Activated T-helper 2 cell treated with anti-CD3 and anti-CD28 coated beads, Interferon-gamma antibody, Interleukin-2, Interleukin-4, amounts not matched to agents 10 μg/mL and 5 μg/mL and 100 μg/mL, durations not matched to agents 14 hours and 24 hours and 36 hours (primary cell): ENCODE results near the gene GHRH. TPM values are rescaled to one million over a fixed set of nuclear protein-coding genes. Genes with fewer than 3 reads are reported as not detected.

ENCODE experiments used
- DNase-seq: peaks from one replicate; pipeline ENCODE4 v3.0.0; 2021; ENCODE audit warnings: low spot score
- H3K27ac Mint-ChIP-seq: one replicate; pipeline ENCODE4 v1.8.0; 2021; ENCODE audit warnings: mixed read lengths
- H3K27me3 Mint-ChIP-seq: one replicate; pipeline ENCODE4 v1.8.0; 2021; ENCODE audit warnings: low read depth, mixed read lengths
- H3K36me3 Mint-ChIP-seq: one replicate; pipeline ENCODE4 v1.8.0; 2021; ENCODE audit warnings: low read depth, mixed read lengths
- H3K4me1 Mint-ChIP-seq: one replicate; pipeline ENCODE4 v1.8.0; 2021; ENCODE audit warnings: low read depth, mixed read lengths
- H3K4me3 Mint-ChIP-seq: one replicate; pipeline ENCODE4 v1.8.0; 2021; ENCODE audit warnings: low read depth, mild to moderate bottlenecking, moderate library complexity, mixed read lengths
- H3K9me3 Mint-ChIP-seq: one replicate; pipeline ENCODE4 v1.8.0; 2021; ENCODE audit warnings: mixed read lengths
- intact Hi-C: fragments of 100-400 bp; cut with micrococcal nuclease; formaldehyde crosslinking; loops from one replicate; pipeline ENCODE4 v1.15.1; 2023
- total RNA-seq: library from RNA; stranded (reverse); gene quantifications from 2 replicates; pipeline ENCODE4 v1.2.3, GENCODE V29; 2022

Gene GHRH
- total RNA-seq, 1 donor from 2014 or later: not detected

DNA sequence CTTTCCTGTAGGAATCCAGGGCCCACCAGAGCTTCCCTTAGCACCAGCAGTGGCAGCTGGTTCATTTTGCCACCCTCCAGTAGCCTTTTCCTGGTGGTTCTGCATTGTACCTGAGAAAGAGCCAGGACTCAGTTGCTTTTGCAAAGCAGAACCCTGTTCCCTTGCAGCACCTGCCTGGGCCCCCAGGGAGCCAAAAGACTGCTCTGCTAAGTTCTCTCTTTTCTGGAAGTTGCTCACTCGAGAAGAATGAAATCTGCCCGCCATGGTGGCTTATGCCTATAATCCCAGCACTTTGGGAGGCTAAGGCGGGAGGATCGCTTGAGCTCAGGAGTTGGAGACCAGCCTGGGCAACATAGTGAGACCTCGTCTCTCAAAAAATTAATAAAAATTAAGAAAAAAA, 24.0 kb downstream of the GHRH start:
- Mint-ChIP-seq H3K9me3 (no peaks in the 10 kb centered on the region), H3K4me1 (no peaks in the 10 kb centered on the region), H3K27ac (no peak overlapping the region), H3K36me3 (peaks cover 85% of the 10 kb centered on the region), H3K4me3 (no peak overlapping the region), H3K27me3 (no peaks in the 10 kb centered on the region)
- no peak for DNase-seq
- intact Hi-C loops: no loop called here

DNA sequence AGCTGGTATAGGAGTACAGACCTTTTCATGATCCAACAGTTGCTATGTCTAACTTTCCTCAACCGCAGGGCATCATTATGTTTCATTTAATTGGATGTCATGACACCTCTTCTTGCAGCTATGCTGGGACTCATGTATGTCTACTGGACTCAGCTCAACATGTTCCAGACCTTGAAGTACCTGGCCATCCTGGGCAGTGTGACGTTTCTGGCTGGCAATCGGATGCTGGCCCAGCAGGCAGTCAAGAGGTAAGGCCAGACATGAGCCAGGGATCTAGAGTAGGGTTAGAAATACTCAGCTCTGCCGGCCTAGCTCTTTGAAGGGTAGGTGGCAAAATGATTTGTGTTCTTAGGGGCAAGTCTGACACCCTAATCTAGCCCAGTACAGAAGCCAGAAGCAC, 25.2 kb downstream of the GHRH start:
- no peak overlapping the region for H3K27ac Mint-ChIP-seq
- intact Hi-C loops: no loop called here
- DNase-seq: no peak
- H3K36me3 Mint-ChIP-seq: peaks cover 85% of the 10 kb centered on the region
- no peaks in the 10 kb centered on the region for H3K4me1 Mint-ChIP-seq
- no peaks in the 10 kb centered on the region for H3K9me3 Mint-ChIP-seq
- H3K4me3 Mint-ChIP-seq: no peak overlapping the region
- no peaks in the 10 kb centered on the region for H3K27me3 Mint-ChIP-seq

DNA sequence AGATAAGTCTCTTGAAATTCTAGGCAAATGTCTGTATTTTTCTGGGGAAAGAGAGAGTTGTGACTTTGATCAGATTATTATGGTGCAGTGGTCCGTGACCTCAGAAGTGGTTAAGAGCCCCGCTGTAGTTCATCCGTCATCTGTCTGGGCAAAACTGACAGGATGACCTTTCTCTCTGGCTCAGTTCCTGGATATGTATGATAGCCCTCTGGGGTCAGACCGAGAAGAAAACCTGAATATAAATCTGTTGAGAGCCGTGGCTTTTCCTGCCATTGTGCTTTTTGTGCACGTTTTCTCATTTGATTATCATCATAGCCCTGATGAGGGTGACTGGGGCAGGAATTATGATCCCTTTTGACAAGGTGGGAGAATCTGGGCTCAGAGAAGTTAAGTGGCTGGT, 26.5 kb downstream of the GHRH start:
- intact Hi-C loops: no loop called here
- no peak overlapping the region for H3K4me3 Mint-ChIP-seq
- H3K4me1 Mint-ChIP-seq: no peaks in the 10 kb centered on the region
- H3K27ac Mint-ChIP-seq: no peak overlapping the region
- no peaks in the 10 kb centered on the region for H3K9me3 Mint-ChIP-seq
- H3K27me3 Mint-ChIP-seq: no peaks in the 10 kb centered on the region
- H3K36me3 Mint-ChIP-seq: peaks cover 86% of the 10 kb centered on the region
- no peak for DNase-seq

DNA sequence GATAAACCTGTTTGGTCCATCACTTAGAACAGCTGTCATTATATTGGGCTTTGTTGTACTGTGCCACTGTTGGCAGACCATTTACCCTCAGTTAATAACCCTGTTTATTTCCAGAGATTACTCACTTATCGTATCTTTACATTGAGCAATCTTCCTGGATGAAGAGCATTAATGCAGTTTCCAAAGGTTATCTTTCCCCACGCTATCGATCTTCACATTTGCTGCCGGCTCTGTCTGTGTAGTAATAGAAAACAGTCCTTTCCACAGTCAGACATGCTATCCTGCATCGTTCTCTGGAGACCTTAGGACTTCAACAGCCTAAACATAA, 27.4 kb downstream of the GHRH start:
- peaks cover 86% of the 10 kb centered on the region for H3K36me3 Mint-ChIP-seq
- no peak overlapping the region for H3K27ac Mint-ChIP-seq
- no peak overlapping the region for H3K4me3 Mint-ChIP-seq
- H3K27me3 Mint-ChIP-seq: no peaks in the 10 kb centered on the region
- H3K9me3 Mint-ChIP-seq: no peaks in the 10 kb centered on the region
- no peak for DNase-seq
- H3K4me1 Mint-ChIP-seq: peaks cover under 1% of the 10 kb centered on the region
- intact Hi-C loops: no loop called here

DNA sequence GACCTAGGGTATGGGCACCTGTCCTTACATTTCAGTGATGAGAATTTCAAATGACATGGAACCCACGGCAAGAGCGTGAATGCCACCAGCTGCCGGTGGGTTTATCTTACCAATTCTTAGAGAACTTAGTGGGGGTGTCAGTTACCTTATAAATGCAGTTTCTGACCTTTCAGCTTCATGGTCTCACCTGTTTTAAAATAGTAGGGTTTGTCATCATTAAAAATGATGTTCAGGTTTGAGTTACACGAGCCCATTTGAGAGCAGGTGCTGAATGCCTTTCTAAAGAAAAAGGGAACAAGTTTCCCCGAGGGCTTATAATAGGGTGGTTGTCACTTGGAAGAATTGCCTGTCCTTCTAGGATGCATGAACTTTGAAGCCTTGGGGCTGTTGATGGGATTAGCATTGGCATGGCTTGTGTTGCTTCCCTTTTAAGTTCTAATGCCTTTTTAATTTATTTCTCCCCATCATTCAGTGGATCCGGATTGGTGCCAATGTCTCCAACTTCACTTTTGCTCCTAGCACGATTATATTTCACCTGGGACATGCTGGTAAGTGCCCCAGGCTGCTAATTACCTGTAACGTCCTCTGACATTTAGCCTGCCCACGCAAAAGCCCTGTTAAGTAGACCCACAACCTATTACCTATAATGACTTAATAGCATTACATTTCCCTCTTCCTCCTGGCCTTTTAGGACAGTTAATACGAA, 27.9 kb downstream of the GHRH start:
- intact Hi-C loops: no loop called here

DNA sequence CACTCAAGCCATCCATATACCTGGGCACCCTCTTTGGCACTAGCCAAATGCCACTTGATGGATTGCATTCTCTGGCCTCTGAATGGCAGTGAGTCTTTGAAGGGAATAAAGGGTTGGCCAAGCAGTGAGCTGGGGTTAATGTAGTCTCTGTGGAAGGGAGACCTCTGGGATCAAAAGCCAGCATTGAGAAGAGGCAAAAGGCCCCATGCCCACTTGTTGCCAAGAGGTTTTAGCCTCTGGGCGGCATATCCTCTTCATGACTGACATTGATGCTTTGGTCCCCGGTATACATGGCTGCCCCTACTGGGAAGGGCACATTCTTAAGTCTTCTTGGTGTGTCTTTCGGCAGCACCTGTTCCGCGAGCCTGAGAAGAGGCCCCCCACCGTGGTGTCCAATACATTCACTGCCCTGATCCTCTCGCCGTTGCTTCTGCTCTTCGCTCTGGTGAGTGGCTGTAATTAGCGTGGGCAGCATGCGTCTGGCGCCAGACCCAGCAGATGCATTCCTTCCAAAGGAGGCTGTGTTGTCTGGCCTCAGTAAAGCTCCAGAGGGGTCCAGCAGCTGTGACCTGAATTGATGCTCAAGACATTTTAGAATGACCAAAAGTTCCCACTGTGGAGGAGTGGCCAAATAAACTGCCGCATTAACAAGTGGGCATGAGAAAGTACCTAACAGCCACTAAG, 29.5 kb downstream of the GHRH start:
- intact Hi-C loops: no loop called here
- H3K4me1 Mint-ChIP-seq: peaks cover 3% of the 10 kb centered on the region
- peaks cover 92% of the 10 kb centered on the region for H3K36me3 Mint-ChIP-seq
- no peak for DNase-seq
- H3K9me3 Mint-ChIP-seq: no peaks in the 10 kb centered on the region
- no peak overlapping the region for H3K4me3 Mint-ChIP-seq
- no peaks in the 10 kb centered on the region for H3K27me3 Mint-ChIP-seq
- no peak overlapping the region for H3K27ac Mint-ChIP-seq

More for the DNA sequence above, 27.9 kb downstream of the GHRH start:
- Mint-ChIP-seq H3K4me3 (no peak overlapping the region), H3K36me3 (peaks cover 86% of the 10 kb centered on the region), H3K4me1 (peaks cover 3% of the 10 kb centered on the region), H3K9me3 (no peaks in the 10 kb centered on the region), H3K27ac (no peak overlapping the region), H3K27me3 (no peaks in the 10 kb centered on the region)
- DNase-seq: no peak

DNA sequence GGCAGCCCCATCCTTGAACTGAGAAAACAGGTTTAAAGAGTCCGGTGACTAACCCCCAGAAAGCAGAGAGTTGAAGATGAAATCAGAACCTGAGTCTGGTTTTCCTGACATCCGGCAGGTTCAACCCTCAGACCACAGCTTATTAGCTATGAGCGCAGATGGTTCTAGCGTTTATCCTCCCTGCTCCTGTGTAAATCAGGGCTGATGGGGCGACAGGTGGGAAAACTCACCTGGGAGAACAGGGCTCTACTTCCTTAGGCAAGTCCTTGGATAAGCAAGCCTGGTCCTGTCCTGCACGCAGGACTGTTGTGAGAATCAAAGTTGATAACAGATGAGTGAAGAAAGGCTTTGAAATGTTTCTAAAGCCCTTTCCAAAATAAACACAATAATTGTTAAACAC, 31.4 kb downstream of the GHRH start:
- Mint-ChIP-seq H3K27ac (no peak overlapping the region), H3K9me3 (no peaks in the 10 kb centered on the region), H3K4me1 (peaks cover 3% of the 10 kb centered on the region), H3K4me3 (no peak overlapping the region), H3K27me3 (no peaks in the 10 kb centered on the region), H3K36me3 (peaks cover 93% of the 10 kb centered on the region)
- DNase-seq: no peak
- intact Hi-C loops: no loop called here

DNA sequence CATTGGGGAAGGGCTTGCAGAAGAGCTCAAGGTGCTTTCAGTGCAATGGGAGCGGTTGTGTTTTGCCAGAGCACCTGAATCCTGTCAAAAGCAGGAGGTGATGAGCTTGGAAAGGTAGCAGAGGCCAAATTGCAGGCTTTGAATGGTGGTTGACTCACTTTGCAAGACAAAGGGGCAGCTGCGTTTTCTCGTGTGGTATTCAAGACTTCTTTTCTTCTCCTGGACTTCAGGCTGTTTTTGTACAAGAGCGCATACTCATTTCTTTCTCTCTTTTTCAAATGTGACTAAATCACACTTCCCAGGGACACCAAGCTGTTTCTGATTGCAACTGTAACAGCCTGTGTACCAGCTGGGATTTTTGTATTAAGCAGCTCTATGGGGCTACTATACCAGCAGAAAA, 32.3 kb downstream of the GHRH start:
- no peaks in the 10 kb centered on the region for H3K27me3 Mint-ChIP-seq
- no peaks in the 10 kb centered on the region for H3K9me3 Mint-ChIP-seq
- peaks cover 3% of the 10 kb centered on the region for H3K4me1 Mint-ChIP-seq
- H3K36me3 Mint-ChIP-seq: peaks cover 93% of the 10 kb centered on the region
- H3K4me3 Mint-ChIP-seq: no peak overlapping the region
- intact Hi-C loops: no loop called here
- H3K27ac Mint-ChIP-seq: no peak overlapping the region
- no peak for DNase-seq

DNA sequence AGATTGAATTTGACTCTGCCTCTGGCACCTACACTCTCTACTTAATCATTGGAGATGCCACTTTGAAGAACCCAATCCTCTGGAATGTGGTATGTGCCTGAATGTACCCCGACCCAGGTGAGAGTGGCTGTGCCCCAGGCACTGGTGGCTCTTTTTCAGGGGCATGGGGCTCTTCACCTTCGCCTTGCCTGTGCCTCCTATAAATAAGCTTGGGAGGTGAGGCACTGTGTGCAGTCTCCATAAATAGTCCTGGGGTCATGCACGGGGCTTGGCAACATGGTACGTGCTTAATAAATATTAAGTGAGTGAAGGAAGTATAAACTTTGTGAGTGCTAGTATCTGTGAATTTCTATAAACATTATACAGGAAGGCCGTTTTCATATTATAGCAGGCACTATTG, 33.0 kb downstream of the GHRH start:
- intact Hi-C loops: no loop called here
- Mint-ChIP-seq H3K9me3 (no peaks in the 10 kb centered on the region), H3K27me3 (no peaks in the 10 kb centered on the region), H3K36me3 (peaks cover 93% of the 10 kb centered on the region), H3K4me1 (peaks cover 3% of the 10 kb centered on the region), H3K27ac (no peak overlapping the region), H3K4me3 (no peak overlapping the region)
- DNase-seq: no peak

DNA sequence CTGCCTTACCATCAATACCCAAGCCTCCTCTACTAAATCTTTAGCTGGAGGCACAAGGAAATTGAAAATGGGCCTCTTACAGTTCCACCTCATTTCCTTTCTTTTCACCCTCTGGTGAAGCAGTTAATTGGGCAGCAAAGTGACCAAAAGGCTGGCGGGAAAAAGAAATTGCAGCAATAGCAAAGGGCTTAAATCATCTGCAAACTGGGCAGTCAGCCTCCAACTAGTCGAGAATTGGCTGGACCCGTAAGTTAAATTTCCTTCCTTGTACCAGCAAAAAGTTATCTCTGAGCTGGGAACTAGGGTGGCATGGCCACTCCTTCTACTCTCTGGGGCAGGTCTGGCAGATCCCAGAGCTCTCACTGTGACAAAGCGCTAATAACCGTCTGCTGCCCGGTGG, 33.5 kb downstream of the GHRH start:
- Mint-ChIP-seq H3K9me3 (no peaks in the 10 kb centered on the region), H3K27me3 (no peaks in the 10 kb centered on the region), H3K4me3 (no peak overlapping the region), H3K4me1 (peaks cover 3% of the 10 kb centered on the region), H3K27ac (no peak overlapping the region), H3K36me3 (peaks cover 95% of the 10 kb centered on the region)
- DNase-seq: no peak
- intact Hi-C loops: no loop called here

DNA sequence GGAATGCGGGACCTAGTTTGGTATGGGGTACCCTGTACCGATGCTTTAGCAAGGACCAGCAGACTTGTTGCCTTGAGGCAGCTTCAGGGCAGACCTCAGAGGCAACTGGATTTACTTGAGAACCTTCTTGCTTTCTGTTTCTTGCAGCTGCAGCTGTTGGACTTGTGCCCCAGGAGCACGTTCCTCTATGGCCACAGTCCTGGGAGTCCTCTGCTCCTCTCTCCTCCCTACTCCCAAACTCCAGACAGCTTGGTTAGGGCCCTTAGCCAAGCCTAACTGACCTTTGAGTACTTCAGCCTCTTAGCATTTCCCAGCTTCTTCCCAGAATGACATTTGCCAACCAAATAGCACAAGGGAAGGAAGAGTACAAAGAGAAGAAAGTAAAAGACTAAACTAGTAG, 34.7 kb downstream of the GHRH start:
- intact Hi-C loops: no loop called here
- H3K36me3 Mint-ChIP-seq: peaks cover 94% of the 10 kb centered on the region
- H3K27me3 Mint-ChIP-seq: no peaks in the 10 kb centered on the region
- peaks cover 3% of the 10 kb centered on the region for H3K4me1 Mint-ChIP-seq
- DNase-seq: no peak
- no peak overlapping the region for H3K4me3 Mint-ChIP-seq
- H3K27ac Mint-ChIP-seq: no peak overlapping the region
- H3K9me3 Mint-ChIP-seq: no peaks in the 10 kb centered on the region

DNA sequence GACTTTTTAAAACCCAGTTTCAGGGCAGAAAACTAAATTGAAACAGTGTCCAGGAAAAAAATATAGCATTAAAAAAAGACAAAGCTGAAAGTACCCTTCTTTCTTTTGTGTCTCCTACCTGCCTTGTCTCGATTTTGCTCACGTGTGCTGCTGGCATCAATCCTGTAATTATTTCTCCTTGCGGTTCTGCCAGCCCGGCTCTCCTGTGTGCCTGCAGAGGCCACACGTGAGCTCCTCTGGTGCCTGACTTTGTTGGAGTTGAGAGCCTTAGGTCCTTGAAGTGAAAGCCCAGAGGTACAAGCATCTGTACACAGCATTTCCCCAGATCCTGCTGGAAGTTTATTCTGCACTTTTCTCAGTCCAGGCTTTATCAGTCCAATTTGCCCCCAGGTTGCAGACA, 36.5 kb downstream of the GHRH start:
- Mint-ChIP-seq H3K4me1 (peaks cover 3% of the 10 kb centered on the region), H3K4me3 (no peak overlapping the region), H3K9me3 (no peaks in the 10 kb centered on the region), H3K36me3 (peaks cover 85% of the 10 kb centered on the region), H3K27ac (no peak overlapping the region), H3K27me3 (no peaks in the 10 kb centered on the region)
- intact Hi-C loops: no loop called here
- no peak for DNase-seq

DNA sequence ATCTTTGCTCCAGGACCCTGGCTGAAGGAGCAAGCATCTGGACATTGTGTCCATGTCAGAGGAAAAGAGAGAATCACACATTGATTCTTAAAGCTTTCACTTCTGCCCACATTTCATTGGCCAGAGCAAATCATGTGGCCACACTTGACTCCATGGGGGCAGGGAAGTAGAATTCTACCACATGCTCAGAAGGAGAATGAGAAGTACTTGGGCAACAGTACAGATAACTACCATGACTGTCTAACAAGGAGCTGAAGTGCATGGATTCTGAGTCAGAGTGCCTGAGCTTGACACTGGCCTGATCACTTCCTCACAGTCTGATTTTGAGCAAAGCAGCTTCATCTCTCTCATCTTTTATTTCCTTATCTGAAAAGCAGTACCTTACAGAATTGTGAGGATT, 38.6 kb downstream of the GHRH start:
- Mint-ChIP-seq H3K9me3 (no peaks in the 10 kb centered on the region), H3K27me3 (no peaks in the 10 kb centered on the region), H3K27ac (no peak overlapping the region), H3K4me3 (no peak overlapping the region), H3K4me1 (no peaks in the 10 kb centered on the region), H3K36me3 (peaks cover 83% of the 10 kb centered on the region)
- DNase-seq: no peak
- intact Hi-C loops: no loop called here
